Right ventricle myocardium inferior (tissue), 1 donor: Measurements from ENCODE around the gene PLXNA2. TPM values are rescaled to one million over a fixed set of nuclear protein-coding genes. Genes with fewer than 3 reads are reported as not detected.
A peak's percentile ranks its signal among the peaks of the same experiment; 100 is the strongest.

Experiments
- ATAC-seq: fragments of 200-7000 bp; cut with Tn5 transposase; one replicate; pipeline ENCODE4 v1.9.1; 2020; ENCODE audit warnings: mild to moderate bottlenecking, moderate library complexity
- DNase-seq: peaks from one replicate; pipeline ENCODE4 v3.0.0; 2021; ENCODE audit errors: missing footprints
- intact Hi-C: fragments of 100-400 bp; cut with DNase I; formaldehyde crosslinking; loops from one replicate; pipeline ENCODE4 v1.11.0; 2022
- total RNA-seq: library from RNA; stranded (reverse); fragmentation: NEBNext Ultra II Directional; extraction: Animal tissue kit (Norgen Biotek cat#: 25700); gene quantifications from one replicate; pipeline ENCODE4 v1.2.1, GENCODE V29; 2021
- donor health status: DM: no; HTN: yes; CAD: no; lungs with severe emphysema.

Gene PLXNA2
- total RNA-seq, 1 donor from 2014 or later, result 15.3 TPM

DNA sequence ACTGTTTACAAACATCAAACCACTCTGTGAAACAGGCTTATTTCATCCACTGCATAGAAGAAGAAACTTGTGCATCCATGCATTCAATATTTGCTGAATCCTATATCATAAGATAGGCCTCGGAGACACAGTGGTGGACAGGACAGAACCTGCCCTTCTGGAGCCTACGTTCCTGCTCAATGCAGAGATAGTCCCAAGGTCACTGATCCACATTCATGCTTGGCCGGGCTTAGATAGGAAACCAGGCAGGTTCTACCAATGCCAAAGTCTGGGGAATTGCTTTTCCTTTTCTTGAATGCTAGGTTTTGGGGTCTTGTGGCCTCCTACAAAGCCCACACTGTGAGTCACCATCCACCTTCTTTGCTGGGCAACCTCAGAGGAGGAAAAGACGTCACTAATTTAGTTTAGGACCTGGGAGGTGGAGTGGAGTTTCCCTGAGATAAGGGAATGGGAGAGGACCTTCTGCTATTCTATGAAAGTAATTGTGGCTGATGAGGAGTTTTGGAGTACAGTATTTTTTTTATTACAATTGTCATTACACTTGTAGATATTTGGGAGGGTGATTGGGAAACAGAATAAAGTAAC lies 233.6 kb downstream of the PLXNA2 start:
- intact Hi-C loops, result no loop called here
- DNase-seq (no peak), ATAC-seq (peak; percentile 43)

DNA sequence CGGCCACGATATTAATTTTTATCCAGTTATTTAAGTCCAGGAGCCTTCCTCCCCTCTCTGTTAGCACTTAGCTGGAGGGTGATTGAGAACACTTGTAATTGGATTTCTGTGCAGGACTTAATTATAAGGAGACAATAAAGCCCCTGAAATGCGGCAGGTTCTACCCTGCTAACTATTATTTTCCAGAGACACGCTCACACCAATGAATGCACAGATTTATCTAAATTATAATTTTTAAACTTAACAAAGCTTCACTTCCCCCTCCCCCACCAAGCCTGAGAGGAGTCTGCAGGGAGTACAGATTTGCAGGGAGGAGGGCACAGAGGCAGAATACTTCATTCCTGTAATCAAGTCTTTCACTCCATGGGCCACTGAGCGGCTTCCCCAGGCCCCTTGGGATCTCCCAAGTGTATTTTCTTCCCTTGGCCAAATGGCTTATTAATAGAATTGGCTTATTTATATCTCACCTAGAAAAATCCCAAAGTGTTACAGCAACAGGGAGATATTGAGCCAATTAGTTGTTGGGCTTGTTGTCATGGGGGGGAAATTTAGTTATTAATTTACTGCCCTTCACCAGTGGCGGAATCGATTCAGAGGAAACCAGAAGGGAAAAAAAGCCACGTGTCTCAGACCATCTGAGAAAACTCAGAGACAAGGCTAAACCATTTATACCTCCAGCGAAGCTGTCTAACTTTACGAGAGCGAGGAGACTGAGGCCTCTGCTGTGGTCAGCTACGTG lies 234.3 kb downstream of the PLXNA2 start:
- DNase-seq (no peak), ATAC-seq (no peak)
- intact Hi-C loops, result no loop called here

DNA sequence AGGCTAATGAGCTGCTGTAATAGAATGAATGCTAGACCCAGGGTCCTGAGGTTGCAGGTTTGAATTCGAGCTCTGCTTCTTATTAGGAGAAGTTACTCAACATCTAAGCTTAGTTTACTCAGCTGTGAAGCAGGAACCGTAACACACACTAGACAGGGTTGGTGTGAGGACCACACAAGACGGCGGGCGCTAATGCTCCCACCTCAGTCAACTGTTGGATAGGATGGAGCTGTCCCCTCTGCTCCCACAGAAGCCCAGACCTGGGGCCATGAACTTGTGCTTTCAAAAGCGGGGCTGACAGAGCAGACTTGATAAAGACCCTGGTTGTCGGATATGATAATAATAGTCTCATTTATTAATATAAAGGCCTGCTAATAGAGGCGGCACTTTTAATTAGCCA lies 234.9 kb downstream of the PLXNA2 start:
- no peak for DNase-seq
- ATAC-seq, result no peak
- intact Hi-C loops, result no loop called here

GRCh38 chr1:208008534-208008933 lies 235.7 kb downstream of the PLXNA2 start:
- ATAC-seq, result no peak
- intact Hi-C loops, result no loop called here

DNA sequence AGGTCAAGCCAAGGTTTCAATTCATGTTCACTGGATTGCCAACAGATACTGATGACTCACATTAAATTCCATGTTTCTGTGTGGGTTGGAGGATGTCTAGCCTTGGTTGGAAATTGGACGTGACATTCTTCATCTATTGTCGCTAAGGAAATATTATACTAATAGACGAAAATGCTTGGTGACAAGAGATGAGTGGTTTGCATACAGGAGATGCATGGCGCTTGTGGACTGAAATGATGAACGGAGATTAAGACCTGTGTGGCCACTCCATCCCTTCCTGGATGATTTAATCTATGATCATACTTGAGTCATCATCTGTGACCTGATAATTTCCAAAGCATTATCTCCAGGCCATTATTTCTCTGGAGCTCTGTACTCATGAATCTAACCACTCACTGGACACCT lies 236.2 kb downstream of the PLXNA2 start:
- no peak for DNase-seq
- ATAC-seq, result no peak
- intact Hi-C loops, result no loop called here

More at GRCh38 chr1:208008534-208008933, 235.7 kb downstream of the PLXNA2 start:
- no peak for DNase-seq

- ATAC-seq (no peak), DNase-seq (no peak)
- intact Hi-C loops, result no loop called here
Measured at GRCh38 chr1:208007319-208007937, 236.8 kb downstream of the PLXNA2 start.

DNA sequence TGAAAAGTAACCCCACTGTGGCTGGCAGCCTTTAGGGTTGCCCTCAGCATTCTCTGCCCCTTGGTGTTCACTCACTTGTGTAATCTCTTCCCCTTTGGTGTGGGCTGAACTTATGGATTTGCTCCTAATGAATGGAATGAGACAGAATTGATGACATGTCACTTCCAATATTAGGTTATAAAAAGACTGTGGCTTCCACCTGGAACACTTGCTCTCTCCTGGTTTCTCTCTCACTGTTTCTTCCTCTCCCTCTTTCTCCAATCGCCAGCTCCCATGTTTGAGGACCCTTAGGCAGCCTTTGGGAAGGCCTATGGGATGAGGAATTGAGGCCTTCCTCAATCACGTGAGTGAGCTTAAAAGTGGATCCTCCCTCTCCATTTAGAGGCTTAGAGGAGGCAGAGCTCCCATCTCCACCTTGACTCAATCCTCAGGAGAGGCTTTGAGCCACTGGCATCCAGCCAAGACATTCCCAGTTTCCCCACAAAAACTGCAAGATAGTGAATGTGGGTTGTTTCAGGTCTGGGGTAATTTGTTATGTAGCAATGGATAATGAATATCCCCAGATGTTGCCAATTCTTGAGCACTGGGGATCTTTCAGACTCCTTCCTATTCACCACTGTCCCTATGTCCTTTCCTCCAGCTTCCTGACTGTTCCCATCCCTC lies 237.8 kb downstream of the PLXNA2 start:
- ATAC-seq (no peak), DNase-seq (no peak)
- intact Hi-C loops, result no loop called here

- no peak for DNase-seq
- intact Hi-C loops, result no loop called here
- ATAC-seq, result no peak
Measured at GRCh38 chr1:208004851-208005250, 239.3 kb downstream of the PLXNA2 start.

DNA sequence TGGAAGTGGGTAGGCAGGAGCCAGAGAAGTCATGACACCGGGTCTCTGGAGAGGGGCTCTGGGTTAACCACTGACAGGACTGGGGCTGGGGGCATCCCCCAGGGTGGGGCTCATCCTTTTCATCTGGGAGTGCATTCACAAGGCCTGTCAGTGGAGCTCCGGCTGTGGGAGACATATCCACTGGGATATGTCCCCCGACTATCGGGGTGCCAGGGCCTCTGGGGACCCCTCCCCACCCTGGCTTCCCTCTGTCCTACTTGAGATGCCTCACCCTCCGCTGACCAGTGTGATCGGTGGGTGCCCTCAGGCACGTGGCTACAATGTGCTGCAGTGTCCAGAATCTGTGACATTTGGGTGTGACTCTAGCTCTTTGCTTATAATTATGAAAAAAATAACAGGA lies 240.9 kb downstream of the PLXNA2 start:
- intact Hi-C loops, result no loop called here
- ATAC-seq, result no peak

GRCh38 chr1:208002672-208003071 lies 241.5 kb downstream of the PLXNA2 start:
- intact Hi-C loops, result no loop called here
- no peak for DNase-seq
- ATAC-seq, result no peak

More for the DNA sequence above, 240.9 kb downstream of the PLXNA2 start:
- no peak for DNase-seq

- intact Hi-C loops, result no loop called here
- ATAC-seq, result no peak
- no peak for DNase-seq
Measured at GRCh38 chr1:208002078-208002477, 242.1 kb downstream of the PLXNA2 start.

DNA sequence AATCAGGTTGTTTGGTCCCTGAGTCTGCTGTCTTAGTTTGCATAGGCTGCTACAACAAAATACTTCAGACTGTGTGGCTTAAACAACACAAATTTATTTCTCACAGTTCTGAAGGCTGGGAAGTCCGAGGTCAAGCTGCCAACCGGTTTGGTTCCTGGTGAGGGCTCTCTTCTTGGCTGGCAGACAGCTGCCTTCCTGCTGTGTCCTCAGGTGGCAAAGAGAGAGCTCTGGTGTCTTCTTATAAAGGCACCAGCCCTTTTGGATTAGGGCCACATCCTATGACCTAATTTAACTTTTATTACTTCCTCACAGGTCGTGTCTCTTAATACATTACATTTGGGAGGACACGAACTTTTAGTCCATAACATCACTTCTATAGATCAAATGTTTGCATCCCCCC lies 243.7 kb downstream of the PLXNA2 start:
- DNase-seq (no peak), ATAC-seq (no peak)
- intact Hi-C loops, result no loop called here

DNA sequence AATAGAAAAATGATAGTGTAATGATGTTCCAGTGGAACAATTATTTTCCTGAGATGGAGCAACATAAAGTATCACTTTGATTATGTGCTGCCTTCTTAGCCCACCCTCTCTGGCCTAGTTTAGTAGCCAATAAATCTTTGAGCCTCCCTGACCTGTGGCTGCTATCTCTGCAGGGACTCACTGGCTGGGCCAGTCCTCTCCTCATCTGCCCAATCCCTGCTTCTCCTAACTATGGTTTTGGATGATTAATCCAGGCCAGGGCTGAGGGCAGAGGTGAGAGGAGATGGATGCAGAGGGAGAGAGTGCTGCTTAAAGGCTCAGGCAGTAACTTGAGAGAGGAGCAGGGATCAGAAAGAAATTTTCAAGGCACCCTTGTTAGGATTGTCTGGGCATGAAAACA lies 244.2 kb downstream of the PLXNA2 start:
- no peak for ATAC-seq

DNA sequence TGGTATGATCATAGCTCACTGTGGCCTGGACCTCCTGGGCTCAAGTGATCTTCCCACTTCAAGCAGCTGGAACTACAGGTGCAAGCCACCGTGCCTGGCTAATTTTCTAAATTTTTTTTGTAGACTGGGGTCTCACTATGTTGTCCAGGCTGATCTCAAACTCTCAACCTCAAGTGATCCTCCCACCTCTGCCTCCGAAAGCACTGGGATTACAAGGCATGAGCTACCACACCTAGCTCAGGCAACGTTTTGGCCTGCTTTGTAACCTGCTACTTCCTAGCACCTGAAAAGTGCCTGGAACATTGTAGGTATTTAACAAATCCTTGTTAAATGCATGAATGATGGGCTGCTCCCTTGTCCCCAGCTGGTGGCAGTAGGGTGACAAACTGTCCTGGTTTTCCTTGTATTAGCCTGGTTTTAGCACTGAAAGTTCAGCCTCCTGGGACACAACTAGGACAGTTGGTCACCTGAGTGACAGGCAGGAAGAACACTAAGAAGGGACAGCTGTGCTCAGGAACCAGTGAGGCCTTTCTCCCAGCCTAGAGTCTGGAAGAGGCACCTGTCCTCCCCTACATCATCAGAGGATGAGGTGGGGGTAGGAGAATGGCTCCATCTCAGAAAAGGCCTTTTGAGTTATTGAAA lies 244.8 kb downstream of the PLXNA2 start:
- intact Hi-C loops, result no loop called here
- no peak for ATAC-seq
- no peak for DNase-seq

More for the DNA sequence above, 244.2 kb downstream of the PLXNA2 start:
- intact Hi-C loops, result no loop called here
- no peak for DNase-seq

- no peak for ATAC-seq
- intact Hi-C loops, result no loop called here
Measured at GRCh38 chr1:207998691-207999090, 245.5 kb downstream of the PLXNA2 start.

GRCh38 chr1:207997486-207998268 lies 246.5 kb downstream of the PLXNA2 start:
- intact Hi-C loops, result loop anchor here (2.0 kb wide), 1 partner anchor 113 kb away; no protein-coding TSS in a partner anchor
- ATAC-seq (peak; percentile 86), DNase-seq (peak; percentile 86)

More at GRCh38 chr1:207998691-207999090, 245.5 kb downstream of the PLXNA2 start:
- DNase-seq, result no peak

GRCh38 chr1:207996636-207997035 lies 247.5 kb downstream of the PLXNA2 start:
- intact Hi-C loops, result loop anchor here (2.0 kb wide), 1 partner anchor 112 kb away; no protein-coding TSS in a partner anchor
- no peak for DNase-seq
- ATAC-seq, result no peak

DNA sequence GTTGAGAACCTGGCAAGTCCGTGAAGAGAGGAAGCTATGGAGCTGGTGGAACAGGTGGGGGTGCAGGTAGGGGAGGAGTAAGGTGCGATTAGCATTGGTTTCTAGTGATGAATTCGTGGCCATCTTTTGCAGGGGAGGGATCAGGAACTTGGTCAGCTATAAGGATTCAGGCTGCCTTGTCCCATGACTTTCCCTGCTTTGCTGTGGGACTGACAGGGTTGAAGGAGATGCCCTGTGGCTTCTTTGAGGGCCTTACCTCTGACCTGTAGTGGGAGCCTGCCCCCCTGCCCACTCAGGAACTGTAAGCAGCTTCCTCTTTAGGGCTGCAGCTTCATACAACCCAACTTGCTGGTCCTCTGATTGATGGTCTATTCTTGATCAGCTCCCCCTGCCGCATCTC lies 248.6 kb downstream of the PLXNA2 start:
- ATAC-seq (no peak), DNase-seq (no peak)
- intact Hi-C loops, result no loop called here
